ENCODE data around the gene ABHD11. TPM values are rescaled to one million over a fixed set of nuclear protein-coding genes. Genes with fewer than 3 reads are reported as not detected.

ABHD11 gene
- total and polyA plus RNA-seq, 9 of the 15 experiments (the other 6 are each of a cell fraction or from before 2014, with no cell fraction given) = 7.7 to 44.2 (median 18.9) TPM

DNA sequence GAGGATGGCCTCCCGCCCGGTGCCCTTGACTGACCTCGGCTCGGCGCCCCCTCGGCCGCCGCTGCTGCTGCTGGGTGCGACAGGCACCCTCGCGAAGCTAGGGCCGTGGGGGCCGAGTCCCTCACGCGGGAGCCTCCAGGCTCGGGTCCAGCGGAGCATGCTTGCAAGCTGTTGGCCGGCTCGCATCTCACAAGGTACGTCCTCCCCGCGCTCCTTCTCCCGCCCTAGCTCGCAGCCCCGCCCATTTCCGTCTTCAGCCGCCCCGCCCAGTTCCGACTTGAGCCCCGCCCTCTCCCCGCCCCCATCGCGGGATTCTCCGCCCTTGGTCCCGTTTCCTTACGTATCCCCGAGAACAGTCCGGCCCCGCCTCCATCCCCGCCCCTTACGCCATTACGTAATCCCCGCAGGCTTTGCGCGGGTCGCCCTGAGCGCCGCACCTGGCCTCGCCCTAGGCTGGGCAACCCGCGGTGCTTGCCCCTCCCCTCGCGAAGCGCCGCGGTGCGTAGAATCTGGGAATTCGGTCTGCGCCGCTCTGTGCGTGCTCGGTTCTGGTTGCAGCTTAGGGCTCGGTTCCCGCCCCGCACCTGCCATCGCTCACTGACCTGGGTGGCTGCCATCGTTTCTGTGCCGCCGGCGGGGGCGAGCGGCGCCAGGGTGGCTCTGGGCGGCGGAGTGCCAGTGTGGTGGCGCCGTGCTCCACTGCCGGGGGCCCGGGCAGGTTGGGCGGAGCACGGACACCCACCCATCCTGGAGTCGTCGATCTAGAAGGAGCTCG, at the start of gene ABHD11 (continued):
- no peak for TF ChIP-seq CBX8 (IDR thresholded peaks at IDR 0.05; ENCODE audit: borderline replicate concordance, extremely low read depth, low read depth, low read length, poor library complexity, severe bottlenecking)
- TF ChIP-seq, protein P1, sequence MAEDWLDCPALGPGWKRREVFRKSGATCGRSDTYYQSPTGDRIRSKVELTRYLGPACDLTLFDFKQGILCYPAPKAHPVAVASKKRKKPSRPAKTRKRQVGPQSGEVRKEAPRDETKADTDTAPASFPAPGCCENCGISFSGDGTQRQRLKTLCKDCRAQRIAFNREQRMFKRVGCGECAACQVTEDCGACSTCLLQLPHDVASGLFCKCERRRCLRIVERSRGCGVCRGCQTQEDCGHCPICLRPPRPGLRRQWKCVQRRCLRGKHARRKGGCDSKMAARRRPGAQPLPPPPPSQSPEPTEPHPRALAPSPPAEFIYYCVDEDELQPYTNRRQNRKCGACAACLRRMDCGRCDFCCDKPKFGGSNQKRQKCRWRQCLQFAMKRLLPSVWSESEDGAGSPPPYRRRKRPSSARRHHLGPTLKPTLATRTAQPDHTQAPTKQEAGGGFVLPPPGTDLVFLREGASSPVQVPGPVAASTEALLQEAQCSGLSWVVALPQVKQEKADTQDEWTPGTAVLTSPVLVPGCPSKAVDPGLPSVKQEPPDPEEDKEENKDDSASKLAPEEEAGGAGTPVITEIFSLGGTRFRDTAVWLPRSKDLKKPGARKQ (CRISPR knock-in tag; IDR thresholded peaks at IDR 0.05) = no peak
- TF ChIP-seq, protein P2, sequence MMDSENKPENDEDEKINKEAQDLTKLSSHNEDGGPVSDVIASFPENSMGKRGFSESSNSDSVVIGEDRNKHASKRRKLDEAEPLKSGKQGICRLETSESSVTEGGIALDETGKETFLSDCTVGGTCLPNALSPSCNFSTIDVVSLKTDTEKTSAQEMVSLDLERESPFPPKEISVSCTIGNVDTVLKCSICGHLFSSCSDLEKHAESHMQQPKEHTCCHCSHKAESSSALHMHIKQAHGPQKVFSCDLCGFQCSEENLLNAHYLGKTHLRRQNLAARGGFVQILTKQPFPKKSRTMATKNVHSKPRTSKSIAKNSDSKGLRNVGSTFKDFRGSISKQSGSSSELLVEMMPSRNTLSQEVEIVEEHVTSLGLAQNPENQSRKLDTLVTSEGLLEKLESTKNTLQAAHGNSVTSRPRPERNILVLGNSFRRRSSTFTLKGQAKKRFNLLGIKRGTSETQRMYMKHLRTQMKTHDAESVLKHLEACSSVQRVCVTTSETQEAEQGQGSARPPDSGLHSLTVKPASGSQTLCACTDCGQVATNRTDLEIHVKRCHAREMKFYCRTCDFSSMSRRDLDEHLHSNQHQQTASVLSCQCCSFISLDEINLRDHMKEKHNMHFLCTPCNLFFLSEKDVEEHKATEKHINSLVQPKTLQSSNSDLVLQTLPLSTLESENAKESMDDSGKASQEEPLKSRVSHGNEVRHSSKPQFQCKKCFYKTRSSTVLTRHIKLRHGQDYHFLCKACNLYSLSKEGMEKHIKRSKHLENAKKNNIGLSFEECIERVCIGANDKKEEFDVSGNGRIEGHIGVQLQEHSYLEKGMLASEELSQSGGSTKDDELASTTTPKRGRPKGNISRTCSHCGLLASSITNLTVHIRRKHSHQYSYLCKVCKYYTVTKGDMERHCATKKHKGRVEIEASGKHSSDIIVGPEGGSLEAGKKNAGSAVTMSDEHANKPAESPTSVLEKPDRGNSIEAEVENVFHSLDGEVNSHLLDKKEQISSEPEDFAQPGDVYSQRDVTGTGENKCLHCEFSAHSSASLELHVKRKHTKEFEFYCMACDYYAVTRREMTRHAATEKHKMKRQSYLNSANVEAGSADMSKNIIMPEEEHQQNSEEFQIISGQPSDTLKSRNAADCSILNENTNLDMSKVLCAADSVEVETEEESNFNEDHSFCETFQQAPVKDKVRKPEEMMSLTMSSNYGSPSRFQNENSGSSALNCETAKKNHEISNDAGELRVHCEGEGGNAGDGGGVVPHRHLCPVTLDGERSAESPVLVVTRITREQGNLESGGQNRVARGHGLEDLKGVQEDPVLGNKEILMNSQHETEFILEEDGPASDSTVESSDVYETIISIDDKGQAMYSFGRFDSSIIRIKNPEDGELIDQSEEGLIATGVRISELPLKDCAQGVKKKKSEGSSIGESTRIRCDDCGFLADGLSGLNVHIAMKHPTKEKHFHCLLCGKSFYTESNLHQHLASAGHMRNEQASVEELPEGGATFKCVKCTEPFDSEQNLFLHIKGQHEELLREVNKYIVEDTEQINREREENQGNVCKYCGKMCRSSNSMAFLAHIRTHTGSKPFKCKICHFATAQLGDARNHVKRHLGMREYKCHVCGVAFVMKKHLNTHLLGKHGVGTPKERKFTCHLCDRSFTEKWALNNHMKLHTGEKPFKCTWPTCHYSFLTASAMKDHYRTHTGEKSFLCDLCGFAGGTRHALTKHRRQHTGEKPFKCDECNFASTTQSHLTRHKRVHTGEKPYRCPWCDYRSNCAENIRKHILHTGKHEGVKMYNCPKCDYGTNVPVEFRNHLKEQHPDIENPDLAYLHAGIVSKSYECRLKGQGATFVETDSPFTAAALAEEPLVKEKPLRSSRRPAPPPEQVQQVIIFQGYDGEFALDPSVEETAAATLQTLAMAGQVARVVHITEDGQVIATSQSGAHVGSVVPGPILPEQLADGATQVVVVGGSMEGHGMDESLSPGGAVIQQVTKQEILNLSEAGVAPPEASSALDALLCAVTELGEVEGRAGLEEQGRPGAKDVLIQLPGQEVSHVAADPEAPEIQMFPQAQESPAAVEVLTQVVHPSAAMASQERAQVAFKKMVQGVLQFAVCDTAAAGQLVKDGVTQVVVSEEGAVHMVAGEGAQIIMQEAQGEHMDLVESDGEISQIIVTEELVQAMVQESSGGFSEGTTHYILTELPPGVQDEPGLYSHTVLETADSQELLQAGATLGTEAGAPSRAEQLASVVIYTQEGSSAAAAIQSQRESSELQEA (IDR thresholded peaks at IDR 0.05; ENCODE audit: low read depth) = no peak; the same call in 1 of the 2 replicates
- TF ChIP-seq STAT5B (CRISPR knock-in tag; IDR thresholded peaks at IDR 0.05) = no peak
- no peak for TF ChIP-seq FOXJ3 (CRISPR knock-in tag; IDR thresholded peaks at IDR 0.05)
- 0 out of 2 replicates have a peak, but pooled peaks have one; percentile 8 for TF ChIP-seq ZNF707 (CRISPR knock-in tag; conservative IDR thresholded peaks at IDR 0.05)
- TF ChIP-seq NFXL1 (CRISPR knock-in tag; IDR thresholded peaks at IDR 0.05) = no peak
- TF ChIP-seq, protein P3, sequence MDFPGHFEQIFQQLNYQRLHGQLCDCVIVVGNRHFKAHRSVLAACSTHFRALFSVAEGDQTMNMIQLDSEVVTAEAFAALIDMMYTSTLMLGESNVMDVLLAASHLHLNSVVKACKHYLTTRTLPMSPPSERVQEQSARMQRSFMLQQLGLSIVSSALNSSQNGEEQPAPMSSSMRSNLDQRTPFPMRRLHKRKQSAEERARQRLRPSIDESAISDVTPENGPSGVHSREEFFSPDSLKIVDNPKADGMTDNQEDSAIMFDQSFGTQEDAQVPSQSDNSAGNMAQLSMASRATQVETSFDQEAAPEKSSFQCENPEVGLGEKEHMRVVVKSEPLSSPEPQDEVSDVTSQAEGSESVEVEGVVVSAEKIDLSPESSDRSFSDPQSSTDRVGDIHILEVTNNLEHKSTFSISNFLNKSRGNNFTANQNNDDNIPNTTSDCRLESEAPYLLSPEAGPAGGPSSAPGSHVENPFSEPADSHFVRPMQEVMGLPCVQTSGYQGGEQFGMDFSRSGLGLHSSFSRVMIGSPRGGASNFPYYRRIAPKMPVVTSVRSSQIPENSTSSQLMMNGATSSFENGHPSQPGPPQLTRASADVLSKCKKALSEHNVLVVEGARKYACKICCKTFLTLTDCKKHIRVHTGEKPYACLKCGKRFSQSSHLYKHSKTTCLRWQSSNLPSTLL (IDR thresholded peaks at IDR 0.05) = no peak
- TF ChIP-seq BRD4 (IDR thresholded peaks at IDR 0.05) = no peak
- TF ChIP-seq ELF2 (CRISPR knock-in tag; IDR thresholded peaks at IDR 0.05) = peak; percentile 63; the same call in 1 of the 2 replicates
- no peak for TF ChIP-seq ZNF311 (CRISPR knock-in tag; IDR thresholded peaks at IDR 0.05)
- TF ChIP-seq ZC3H8 (IDR thresholded peaks at IDR 0.05) = no peak
- peak; percentile 75 for TF ChIP-seq POLR2B (IDR thresholded peaks at IDR 0.05; ENCODE audit: low read depth, partially characterized antibody)
- no peak for TF ChIP-seq BMI1 (IDR thresholded peaks at IDR 0.05; ENCODE audit: low read length)
- TF ChIP-seq NFE2L1 (tag; IDR thresholded peaks at IDR 0.05; ENCODE audit: borderline replicate concordance, low read depth) = no peak
- TF ChIP-seq RCOR1 (IDR thresholded peaks at IDR 0.05; ENCODE audit: borderline replicate concordance in 1 of 2, low read depth in 2 of 2, low read length in 2 of 2) = peak in 1 of 2 experiments; percentile 36; a peak in 2 of 4 replicates

All from K562 (cell line).